Ishikawa (cell line): ENCODE data around the gene HOXC11.

Experiments used
- CEBPB ChIP-seq: IDR thresholded peaks from 2 replicates; pipeline ENCODE4 v1.6.1; 2012
- CREB1 ChIP-seq: IDR thresholded peaks from 2 replicates; pipeline ENCODE4 v1.6.1; 2012; ENCODE audit warnings: low read depth
- EGR1 ChIP-seq: IDR thresholded peaks from 2 replicates; pipeline ENCODE4 v1.6.1; 2012
- EP300 ChIP-seq: IDR thresholded peaks from 2 replicates; pipeline ENCODE4 v1.6.1; 2012; ENCODE audit warnings: borderline replicate concordance
- FOXM1 ChIP-seq: IDR thresholded peaks from 2 replicates; pipeline ENCODE4 v1.6.1; 2012; ENCODE audit warnings: low read depth, borderline replicate concordance
- NFIC ChIP-seq: IDR thresholded peaks from 2 replicates; pipeline ENCODE4 v1.6.1; 2012
- RAD21 ChIP-seq: IDR thresholded peaks from 2 replicates; pipeline ENCODE4 v1.6.1; 2012; ENCODE audit warnings: low read depth
- TAF1 ChIP-seq: IDR thresholded peaks from 2 replicates; pipeline ENCODE4 v1.6.1; 2012; ENCODE audit warnings: low read depth, mild to moderate bottlenecking
- TCF12 ChIP-seq: IDR thresholded peaks from 2 replicates; pipeline ENCODE4 v1.6.1; 2012; ENCODE audit warnings: low read depth
- TEAD4 ChIP-seq: IDR thresholded peaks from 2 replicates; pipeline ENCODE4 v1.6.1; 2012
- YY1 ChIP-seq: IDR thresholded peaks from 2 replicates; pipeline ENCODE4 v1.6.1; 2012; ENCODE audit warnings: low read depth
- ZBTB7A ChIP-seq: IDR thresholded peaks from 2 replicates; pipeline ENCODE4 v1.6.1; 2012; ENCODE audit warnings: low read depth
- TF ChIP-seq, protein P1 (sequence below): IDR thresholded peaks from 2 replicates; pipeline ENCODE4 v1.6.1; 2012
- TF ChIP-seq, protein P2 (sequence below): IDR thresholded peaks from 2 replicates; pipeline ENCODE4 v1.6.1; 2012
- TF ChIP-seq, protein P3 (sequence below): IDR thresholded peaks from 2 replicates; pipeline ENCODE4 v1.6.1; 2012; ENCODE audit warnings: low read depth, mild to moderate bottlenecking

Gene HOXC11

DNA sequence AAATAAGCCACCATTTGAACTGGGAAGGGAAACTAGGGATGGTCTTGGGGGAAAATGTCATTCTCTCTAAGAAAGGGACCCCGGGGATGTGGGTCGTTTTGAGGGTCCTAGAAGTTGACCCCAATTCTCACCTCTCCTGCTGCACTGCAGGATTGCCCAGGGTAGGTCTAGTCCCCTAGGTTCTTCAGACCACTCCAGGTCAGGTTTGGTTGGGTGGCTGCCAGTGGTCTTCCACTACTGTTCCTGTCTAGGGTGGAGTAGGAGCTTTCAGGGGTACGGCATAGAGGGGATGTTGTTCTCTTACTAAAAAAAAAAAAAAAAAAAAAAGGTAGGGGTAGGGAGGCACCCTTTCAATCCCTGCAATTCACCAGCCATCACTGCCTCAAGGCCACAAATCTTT lies 43.1 kb downstream of the HOXC11 start:
- TF ChIP-seq, protein P1, sequence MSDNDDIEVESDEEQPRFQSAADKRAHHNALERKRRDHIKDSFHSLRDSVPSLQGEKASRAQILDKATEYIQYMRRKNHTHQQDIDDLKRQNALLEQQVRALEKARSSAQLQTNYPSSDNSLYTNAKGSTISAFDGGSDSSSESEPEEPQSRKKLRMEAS, result no peak
- TF ChIP-seq, protein P2, sequence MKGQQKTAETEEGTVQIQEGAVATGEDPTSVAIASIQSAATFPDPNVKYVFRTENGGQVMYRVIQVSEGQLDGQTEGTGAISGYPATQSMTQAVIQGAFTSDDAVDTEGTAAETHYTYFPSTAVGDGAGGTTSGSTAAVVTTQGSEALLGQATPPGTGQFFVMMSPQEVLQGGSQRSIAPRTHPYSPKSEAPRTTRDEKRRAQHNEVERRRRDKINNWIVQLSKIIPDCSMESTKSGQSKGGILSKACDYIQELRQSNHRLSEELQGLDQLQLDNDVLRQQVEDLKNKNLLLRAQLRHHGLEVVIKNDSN, result no peak
- TF ChIP-seq, protein P3, sequence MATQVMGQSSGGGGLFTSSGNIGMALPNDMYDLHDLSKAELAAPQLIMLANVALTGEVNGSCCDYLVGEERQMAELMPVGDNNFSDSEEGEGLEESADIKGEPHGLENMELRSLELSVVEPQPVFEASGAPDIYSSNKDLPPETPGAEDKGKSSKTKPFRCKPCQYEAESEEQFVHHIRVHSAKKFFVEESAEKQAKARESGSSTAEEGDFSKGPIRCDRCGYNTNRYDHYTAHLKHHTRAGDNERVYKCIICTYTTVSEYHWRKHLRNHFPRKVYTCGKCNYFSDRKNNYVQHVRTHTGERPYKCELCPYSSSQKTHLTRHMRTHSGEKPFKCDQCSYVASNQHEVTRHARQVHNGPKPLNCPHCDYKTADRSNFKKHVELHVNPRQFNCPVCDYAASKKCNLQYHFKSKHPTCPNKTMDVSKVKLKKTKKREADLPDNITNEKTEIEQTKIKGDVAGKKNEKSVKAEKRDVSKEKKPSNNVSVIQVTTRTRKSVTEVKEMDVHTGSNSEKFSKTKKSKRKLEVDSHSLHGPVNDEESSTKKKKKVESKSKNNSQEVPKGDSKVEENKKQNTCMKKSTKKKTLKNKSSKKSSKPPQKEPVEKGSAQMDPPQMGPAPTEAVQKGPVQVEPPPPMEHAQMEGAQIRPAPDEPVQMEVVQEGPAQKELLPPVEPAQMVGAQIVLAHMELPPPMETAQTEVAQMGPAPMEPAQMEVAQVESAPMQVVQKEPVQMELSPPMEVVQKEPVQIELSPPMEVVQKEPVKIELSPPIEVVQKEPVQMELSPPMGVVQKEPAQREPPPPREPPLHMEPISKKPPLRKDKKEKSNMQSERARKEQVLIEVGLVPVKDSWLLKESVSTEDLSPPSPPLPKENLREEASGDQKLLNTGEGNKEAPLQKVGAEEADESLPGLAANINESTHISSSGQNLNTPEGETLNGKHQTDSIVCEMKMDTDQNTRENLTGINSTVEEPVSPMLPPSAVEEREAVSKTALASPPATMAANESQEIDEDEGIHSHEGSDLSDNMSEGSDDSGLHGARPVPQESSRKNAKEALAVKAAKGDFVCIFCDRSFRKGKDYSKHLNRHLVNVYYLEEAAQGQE, result no peak
- no peak for TF ChIP-seq TCF12
- no peak for TF ChIP-seq YY1
- no peak for TF ChIP-seq RAD21
- TF ChIP-seq FOXM1, result no peak
- TF ChIP-seq ZBTB7A, result no peak
- TF ChIP-seq NFIC, result no peak
- no peak for TF ChIP-seq CREB1
- TF ChIP-seq CEBPB, result no peak
- no peak for TF ChIP-seq TAF1
- TF ChIP-seq EP300, result no peak
- no peak for TF ChIP-seq EGR1
- no peak for TF ChIP-seq TEAD4

DNA sequence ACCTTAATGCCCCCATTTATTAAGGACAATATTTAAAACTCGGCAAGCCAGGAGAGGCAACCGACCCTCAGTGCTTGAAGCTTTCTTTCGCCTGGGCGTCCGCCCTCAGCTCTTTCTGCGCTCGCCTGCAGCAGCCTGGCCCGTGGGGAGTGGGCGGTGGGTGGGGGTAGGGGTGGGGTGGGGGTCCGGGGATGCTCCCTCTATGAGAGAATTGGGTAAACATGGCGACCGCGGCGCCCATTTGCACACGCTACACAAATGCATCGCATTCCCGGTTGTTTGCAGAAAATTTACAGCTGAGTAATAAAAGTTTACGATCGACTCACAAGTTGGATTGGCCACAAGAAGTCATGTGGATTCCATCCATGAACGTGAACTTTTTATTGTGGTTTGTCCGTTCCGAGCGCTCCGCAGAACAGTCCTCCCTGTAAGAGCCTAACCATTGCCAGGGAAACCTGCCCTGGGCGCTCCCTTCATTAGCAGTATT lies 43.6 kb downstream of the HOXC11 start:
- TF ChIP-seq, protein P2, result no peak
- TF ChIP-seq TCF12, result no peak
- 0 out of 2 replicates have a peak, but pooled peaks have one; percentile 52 for TF ChIP-seq YY1
- TF ChIP-seq, protein P3, result no peak
- TF ChIP-seq, protein P1, result no peak
- TF ChIP-seq FOXM1, result no peak
- no peak for TF ChIP-seq TAF1

DNA sequence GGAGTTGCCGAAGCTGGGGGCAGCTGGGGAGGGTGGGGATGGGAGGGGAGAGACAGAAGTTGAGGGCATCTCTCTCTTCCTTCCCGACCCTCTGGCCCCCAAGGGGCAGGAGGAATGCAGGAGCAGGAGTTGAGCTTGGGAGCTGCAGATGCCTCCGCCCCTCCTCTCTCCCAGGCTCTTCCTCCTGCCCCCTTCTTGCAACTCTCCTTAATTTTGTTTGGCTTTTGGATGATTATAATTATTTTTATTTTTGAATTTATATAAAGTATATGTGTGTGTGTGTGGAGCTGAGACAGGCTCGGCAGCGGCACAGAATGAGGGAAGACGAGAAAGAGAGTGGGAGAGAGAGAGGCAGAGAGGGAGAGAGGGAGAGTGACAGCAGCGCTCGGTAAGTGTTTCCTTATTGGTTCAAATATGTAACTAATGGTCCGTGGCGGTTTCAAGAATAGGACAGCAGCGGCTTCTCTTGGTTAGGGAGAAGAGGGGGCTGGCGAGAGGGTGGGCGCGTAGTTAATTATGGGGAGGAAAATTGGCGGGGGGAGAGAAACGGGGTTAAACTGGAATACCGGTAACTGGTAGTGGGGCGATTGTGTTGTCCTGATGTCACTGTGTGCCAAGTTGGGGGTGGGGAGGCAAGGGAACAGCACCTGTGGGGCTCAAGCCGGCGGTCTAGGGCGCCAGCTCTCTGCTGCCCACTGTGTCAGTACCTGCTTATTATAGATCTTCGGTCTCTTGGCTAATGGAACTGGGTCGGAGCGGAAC lies 44.3 kb downstream of the HOXC11 start:
- TF ChIP-seq YY1 (no peak), RAD21 (no peak), NFIC (peak; percentile 32; the same call in 1 of the 2 replicates), FOXM1 (no peak), TCF12 (no peak), TEAD4 (no peak), EGR1 (no peak), TAF1 (no peak), CEBPB (no peak), ZBTB7A (peak; percentile 42; the same call in 1 of the 2 replicates)
- TF ChIP-seq, protein P3, result no peak
- TF ChIP-seq, protein P2, result no peak
- TF ChIP-seq, protein P1, result peak; percentile 17; the same call in 1 of the 2 replicates
